HepG2 (cell line): ENCODE measurements around the gene LYZ. TPM values are rescaled to one million over a fixed set of nuclear protein-coding genes. Genes with fewer than 3 reads are reported as not detected.

Experiments used
- AGO1 ChIP-seq: fragments of 200-400 bp; formaldehyde crosslinking; IDR thresholded peaks from 2 replicates; pipeline ENCODE4 v1.6.1; 2017; ENCODE audit warnings: mild to moderate bottlenecking, low read depth, low read length, moderate library complexity; ENCODE audit not compliant: poor library complexity, severe bottlenecking
- ATM ChIP-seq: fragments of 450-650 bp; IDR thresholded peaks from 2 replicates; pipeline ENCODE4 v1.7.1; 2017; ENCODE audit warnings: mild to moderate bottlenecking, borderline replicate concordance
- CBX5 ChIP-seq: sonication (generic); formaldehyde crosslinking; IDR thresholded peaks from 2 replicates; pipeline ENCODE4 v1.4.0; 2020; ENCODE audit warnings: missing genetic modification reagents, borderline replicate concordance
- CEBPG ChIP-seq: IDR thresholded peaks from 2 replicates; pipeline ENCODE4 v1.6.1; 2016
- CREM ChIP-seq, 2 experiments: sonication (generic) in 1 of 2; formaldehyde crosslinking in 1 of 2; IDR thresholded peaks; 2 replicates each; pipeline versions ENCODE4 v1.4.0 to v1.6.1; 2016 to 2020; ENCODE audit warnings: antibody characterized with exemption in 1 of 2, mild to moderate bottlenecking in 1 of 2, missing genetic modification reagents in 1 of 2
- ELF3 ChIP-seq: IDR thresholded peaks from 2 replicates; pipeline ENCODE4 v1.6.1; 2016; ENCODE audit warnings: missing genetic modification reagents, missing compliant biosample characterization
- EP300 ChIP-seq, 3 experiments: sonication (generic) in 1 of 3; formaldehyde crosslinking in 1 of 3; IDR thresholded peaks; 2 replicates each; pipeline versions ENCODE4 v1.5.1 to v1.6.1; 2011 to 2020; ENCODE audit warnings: low read depth in 2 of 3, low read length in 2 of 3, borderline replicate concordance in 1 of 3, improper control_type of control experiment in 1 of 3, mild to moderate bottlenecking in 1 of 3, missing genetic modification reagents in 1 of 3, moderate library complexity in 1 of 3
- ESRRA ChIP-seq: sonication (generic); formaldehyde crosslinking; IDR thresholded peaks from 2 replicates; pipeline ENCODE4 v1.5.1; 2020; ENCODE audit warnings: mild to moderate bottlenecking, low read depth, missing genetic modification reagents
- NCOA2 ChIP-seq: sonication (generic); formaldehyde crosslinking; IDR thresholded peaks from 2 replicates; pipeline ENCODE4 v1.8.0; 2022; ENCODE audit warnings: inconsistent platforms
- POLR2AphosphoS5 ChIP-seq: IDR thresholded peaks from 2 replicates; pipeline ENCODE4 v1.6.1; 2012; ENCODE audit warnings: low read depth, low read length
- PRMT3 ChIP-seq: sonication (generic); formaldehyde crosslinking; IDR thresholded peaks from 2 replicates; pipeline ENCODE4 v1.8.1; 2022; ENCODE audit warnings: low read depth, mild to moderate bottlenecking, moderate library complexity, missing genetic modification reagents, borderline replicate concordance
- RAD21 ChIP-seq: fragments of 450-650 bp; formaldehyde crosslinking; IDR thresholded peaks from 2 replicates; pipeline ENCODE4 v1.5.0; 2020; ENCODE audit warnings: mild to moderate bottlenecking
- RARA ChIP-seq: IDR thresholded peaks from 2 replicates; pipeline ENCODE4 v1.6.1; 2016; ENCODE audit warnings: missing genetic modification reagents, missing compliant biosample characterization
- RXRB ChIP-seq: IDR thresholded peaks from 2 replicates; pipeline ENCODE4 v1.6.1; 2016; ENCODE audit warnings: borderline replicate concordance, missing genetic modification reagents, missing compliant biosample characterization
- TBX2 ChIP-seq: sonication (generic); formaldehyde crosslinking; IDR thresholded peaks from 2 replicates; pipeline ENCODE4 v1.5.0; 2020; ENCODE audit warnings: missing genetic modification reagents, mild to moderate bottlenecking, borderline replicate concordance
- ZMYM3 ChIP-seq: sonication (generic); formaldehyde crosslinking; IDR thresholded peaks from 2 replicates; pipeline ENCODE4 v1.5.1; 2020; ENCODE audit warnings: mild to moderate bottlenecking, missing genetic modification reagents
- ZNF33A ChIP-seq: sonication (generic); formaldehyde crosslinking; IDR thresholded peaks from 2 replicates; pipeline ENCODE4 v1.5.1; 2020; ENCODE audit warnings: missing genetic modification reagents, mild to moderate bottlenecking, moderate library complexity, borderline replicate concordance
- ZNF501 ChIP-seq: sonication (generic); formaldehyde crosslinking; IDR thresholded peaks from 2 replicates; pipeline ENCODE4 v1.5.1; 2020; ENCODE audit warnings: mild to moderate bottlenecking, moderate library complexity, missing genetic modification reagents
- polyA plus RNA-seq, 8 experiments: library from polyadenylated mRNA; depleted of rRNA in 3 of 8; stranded (reverse) in 7 of 8; unstranded in 1 of 8; fragments of >200 nt; fragmentation: Illumina TruSeq in 4 of 8; extraction: Trizol in 4 of 8; gene quantifications; 2 replicates each; pipeline versions ENCODE4 v1.2.1 to v1.2.3, GENCODE V29; 2011 to 2016; ENCODE audit warnings: low read depth in 4 of 8, missing spikeins in 1 of 8, mixed read lengths in 1 of 8; ENCODE audit not compliant: insufficient read depth in 1 of 8
- total RNA-seq, 5 experiments: library from RNA; depleted of rRNA; stranded (reverse); fragments of >200 nt; fragmentation: Illumina TruSeq; extraction: Trizol; gene quantifications; 2 replicates each; pipeline ENCODE4 v1.2.3, GENCODE V29; 2016; ENCODE audit warnings: low read depth in 1 of 5
- TF ChIP-seq, protein P1 (sequence below): IDR thresholded peaks from 2 replicates; pipeline ENCODE4 v1.6.1; 2012; ENCODE audit warnings: low read depth, low read length, improper control_type of control experiment
- TF ChIP-seq, protein P2 (sequence below): sonication (generic); formaldehyde crosslinking; IDR thresholded peaks from 2 replicates; pipeline ENCODE4 v1.5.1; 2020; ENCODE audit warnings: mild to moderate bottlenecking, missing genetic modification reagents, borderline replicate concordance
- TF ChIP-seq, protein P3 (sequence below): sonication (generic); formaldehyde crosslinking; IDR thresholded peaks from 2 replicates; pipeline ENCODE4 v1.5.0; 2020; ENCODE audit warnings: missing genetic modification reagents, mild to moderate bottlenecking, borderline replicate concordance

Gene LYZ
- total and polyA plus RNA-seq, 2 of the 13 experiments (the other 11 are each of a cell fraction or from before 2014, with no cell fraction given) = 1,788 to 2,054 TPM

DNA sequence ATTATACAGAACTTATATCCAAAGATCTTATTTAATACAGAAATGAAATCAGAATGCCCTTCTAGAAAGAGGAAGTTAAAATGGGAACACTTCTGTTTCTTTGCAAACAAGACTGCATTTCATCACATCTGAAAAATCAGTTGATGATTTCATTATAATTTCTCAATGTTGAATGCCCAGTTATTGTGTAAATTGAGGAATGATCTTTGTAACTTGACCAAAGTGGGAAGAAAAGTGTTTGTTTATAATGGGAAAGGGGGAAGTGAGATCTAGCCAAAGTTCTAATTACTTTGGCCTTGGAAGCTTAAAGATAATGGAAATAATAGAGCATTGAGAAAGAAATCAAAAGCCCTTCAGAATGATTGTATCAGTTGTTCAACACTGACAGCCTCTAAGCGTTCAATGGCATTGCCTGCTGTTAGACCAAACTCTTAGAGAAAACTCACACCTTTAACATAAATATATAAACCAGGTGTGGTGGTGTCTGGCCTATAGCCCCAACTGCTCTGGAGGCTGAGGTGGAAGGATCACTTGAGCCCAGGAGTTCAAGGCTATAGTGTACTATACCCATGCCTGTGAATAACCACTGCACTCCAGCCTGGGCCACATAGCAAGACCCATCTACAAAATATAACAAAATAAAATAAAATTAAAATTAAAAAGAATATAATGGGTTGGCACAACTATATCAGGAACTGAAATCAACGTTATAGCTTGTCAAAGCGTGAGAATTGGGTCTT is 9.9 kb upstream of the LYZ start (continued):
- TF ChIP-seq PRMT3 (CRISPR knock-in tag) (no peak), ZNF501 (no peak), ZNF33A (CRISPR knock-in tag) (no peak), RXRB (CRISPR knock-in tag) (peak; percentile 39; the same call in 1 of the 2 replicates), TBX2 (CRISPR knock-in tag) (peak; percentile 75), EP300 (IDR thresholded peaks at IDR 0.05; ENCODE audit: low read depth in 2 of 2, low read length in 2 of 2) (peak in 1 of 2 experiments; percentile 89; a peak in 2 of 4 replicates), EP300 (CRISPR knock-in tag; IDR thresholded peaks at IDR 0.05; ENCODE audit: borderline replicate concordance) (peak; percentile 80), CREM (IDR thresholded peaks at IDR 0.05) (peak; percentile 76), CREM (CRISPR knock-in tag; IDR thresholded peaks at IDR 0.05) (no peak), ESRRA (CRISPR knock-in tag) (no peak), RAD21 (CRISPR knock-in tag) (no peak), POLR2AphosphoS5 (no peak), CEBPG (CRISPR knock-in tag) (peak; percentile 76), RARA (peak; percentile 43), AGO1 (no peak), NCOA2 (CRISPR knock-in tag) (peak; percentile 88), ATM (no peak), CBX5 (CRISPR knock-in tag) (no peak), ZMYM3 (CRISPR knock-in tag) (peak; percentile 63; the same call in 1 of the 2 replicates), ELF3 (CRISPR knock-in tag) (peak; percentile 79; the same call in 1 of the 2 replicates)
- TF ChIP-seq, protein P1, sequence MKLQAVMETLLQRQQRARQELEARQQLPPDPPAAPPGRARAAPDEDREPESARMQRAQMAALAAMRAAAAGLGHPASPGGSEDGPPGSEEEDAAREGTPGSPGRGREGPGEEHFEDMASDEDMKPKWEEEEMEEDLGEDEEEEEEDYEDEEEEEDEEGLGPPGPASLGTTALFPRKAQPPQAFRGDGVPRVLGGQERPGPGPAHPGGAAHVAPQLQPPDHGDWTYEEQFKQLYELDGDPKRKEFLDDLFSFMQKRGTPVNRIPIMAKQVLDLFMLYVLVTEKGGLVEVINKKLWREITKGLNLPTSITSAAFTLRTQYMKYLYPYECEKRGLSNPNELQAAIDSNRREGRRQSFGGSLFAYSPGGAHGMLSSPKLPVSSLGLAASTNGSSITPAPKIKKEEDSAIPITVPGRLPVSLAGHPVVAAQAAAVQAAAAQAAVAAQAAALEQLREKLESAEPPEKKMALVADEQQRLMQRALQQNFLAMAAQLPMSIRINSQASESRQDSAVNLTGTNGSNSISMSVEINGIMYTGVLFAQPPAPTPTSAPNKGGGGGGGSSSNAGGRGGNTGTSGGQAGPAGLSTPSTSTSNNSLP = peak; percentile 52; the same call in 1 of the 2 replicates
- TF ChIP-seq, protein P2, sequence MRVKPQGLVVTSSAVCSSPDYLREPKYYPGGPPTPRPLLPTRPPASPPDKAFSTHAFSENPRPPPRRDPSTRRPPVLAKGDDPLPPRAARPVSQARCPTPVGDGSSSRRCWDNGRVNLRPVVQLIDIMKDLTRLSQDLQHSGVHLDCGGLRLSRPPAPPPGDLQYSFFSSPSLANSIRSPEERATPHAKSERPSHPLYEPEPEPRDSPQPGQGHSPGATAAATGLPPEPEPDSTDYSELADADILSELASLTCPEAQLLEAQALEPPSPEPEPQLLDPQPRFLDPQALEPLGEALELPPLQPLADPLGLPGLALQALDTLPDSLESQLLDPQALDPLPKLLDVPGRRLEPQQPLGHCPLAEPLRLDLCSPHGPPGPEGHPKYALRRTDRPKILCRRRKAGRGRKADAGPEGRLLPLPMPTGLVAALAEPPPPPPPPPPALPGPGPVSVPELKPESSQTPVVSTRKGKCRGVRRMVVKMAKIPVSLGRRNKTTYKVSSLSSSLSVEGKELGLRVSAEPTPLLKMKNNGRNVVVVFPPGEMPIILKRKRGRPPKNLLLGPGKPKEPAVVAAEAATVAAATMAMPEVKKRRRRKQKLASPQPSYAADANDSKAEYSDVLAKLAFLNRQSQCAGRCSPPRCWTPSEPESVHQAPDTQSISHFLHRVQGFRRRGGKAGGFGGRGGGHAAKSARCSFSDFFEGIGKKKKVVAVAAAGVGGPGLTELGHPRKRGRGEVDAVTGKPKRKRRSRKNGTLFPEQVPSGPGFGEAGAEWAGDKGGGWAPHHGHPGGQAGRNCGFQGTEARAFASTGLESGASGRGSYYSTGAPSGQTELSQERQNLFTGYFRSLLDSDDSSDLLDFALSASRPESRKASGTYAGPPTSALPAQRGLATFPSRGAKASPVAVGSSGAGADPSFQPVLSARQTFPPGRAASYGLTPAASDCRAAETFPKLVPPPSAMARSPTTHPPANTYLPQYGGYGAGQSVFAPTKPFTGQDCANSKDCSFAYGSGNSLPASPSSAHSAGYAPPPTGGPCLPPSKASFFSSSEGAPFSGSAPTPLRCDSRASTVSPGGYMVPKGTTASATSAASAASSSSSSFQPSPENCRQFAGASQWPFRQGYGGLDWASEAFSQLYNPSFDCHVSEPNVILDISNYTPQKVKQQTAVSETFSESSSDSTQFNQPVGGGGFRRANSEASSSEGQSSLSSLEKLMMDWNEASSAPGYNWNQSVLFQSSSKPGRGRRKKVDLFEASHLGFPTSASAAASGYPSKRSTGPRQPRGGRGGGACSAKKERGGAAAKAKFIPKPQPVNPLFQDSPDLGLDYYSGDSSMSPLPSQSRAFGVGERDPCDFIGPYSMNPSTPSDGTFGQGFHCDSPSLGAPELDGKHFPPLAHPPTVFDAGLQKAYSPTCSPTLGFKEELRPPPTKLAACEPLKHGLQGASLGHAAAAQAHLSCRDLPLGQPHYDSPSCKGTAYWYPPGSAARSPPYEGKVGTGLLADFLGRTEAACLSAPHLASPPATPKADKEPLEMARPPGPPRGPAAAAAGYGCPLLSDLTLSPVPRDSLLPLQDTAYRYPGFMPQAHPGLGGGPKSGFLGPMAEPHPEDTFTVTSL (CRISPR knock-in tag) = peak; percentile 41; the same call in 1 of the 2 replicates
- TF ChIP-seq, protein P3, sequence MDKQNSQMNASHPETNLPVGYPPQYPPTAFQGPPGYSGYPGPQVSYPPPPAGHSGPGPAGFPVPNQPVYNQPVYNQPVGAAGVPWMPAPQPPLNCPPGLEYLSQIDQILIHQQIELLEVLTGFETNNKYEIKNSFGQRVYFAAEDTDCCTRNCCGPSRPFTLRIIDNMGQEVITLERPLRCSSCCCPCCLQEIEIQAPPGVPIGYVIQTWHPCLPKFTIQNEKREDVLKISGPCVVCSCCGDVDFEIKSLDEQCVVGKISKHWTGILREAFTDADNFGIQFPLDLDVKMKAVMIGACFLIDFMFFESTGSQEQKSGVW (CRISPR knock-in tag) = no peak
